Measurements from ENCODE around the gene ERBB4. TPM values are rescaled to one million over a fixed set of nuclear protein-coding genes. Genes with fewer than 3 reads are reported as not detected.

ERBB4 gene
- total and polyA plus RNA-seq, 2 of the 8 experiments (the other 6 are each of a cell fraction or from before 2014, with no cell fraction given): 0.34 to 1.3 TPM

GRCh38 chr2:211709389-211709788 lies 829.2 kb downstream of the ERBB4 start:
- Histone ChIP-seq H3K4ac (replicated peaks; ENCODE audit: insufficient read length, low read depth, low read length) (no peak overlapping the region), H3K27me3 (replicated peaks in 1 of 4; ENCODE audit: control insufficient read depth in 3 of 4, extremely low read depth in 1 of 4, insufficient read depth in 3 of 4, low read length in 3 of 4) (peaks cover 0 to 1% (median 0%) of the 10 kb centered on the region in 4 experiments; a peak in 1 of 7 replicates), H3K79me1 (ENCODE audit: low read depth, low read length) (no peaks in the 10 kb centered on the region), H3K14ac (ENCODE audit: insufficient read length) (no peak overlapping the region), H3K4me1 (replicated peaks in 1 of 4; ENCODE audit: control insufficient read depth in 3 of 4, insufficient read depth in 4 of 4, low read length in 3 of 4) (no peaks in the 10 kb centered on the region), H3K79me2 (ENCODE audit: control insufficient read depth in 1 of 2, insufficient read depth in 2 of 2, low read length in 2 of 2) (no peaks in the 10 kb centered on the region), H2BK5ac (ENCODE audit: low read depth, low read length) (no peak overlapping the region), H3K23me2 (ENCODE audit: low read depth, low read length) (no peaks in the 10 kb centered on the region), H3K23ac (ENCODE audit: insufficient read length) (no peak overlapping the region), H4K8ac (ENCODE audit: extremely low read depth, insufficient read depth, low read length) (no peak overlapping the region), H3K4me3 (ENCODE audit: extremely low read depth in 1 of 4, insufficient read depth in 2 of 4, low read depth in 3 of 4, low read length in 4 of 4) (no peak overlapping the region), H2AK5ac (ENCODE audit: low read depth, low read length) (no peak overlapping the region), H2BK15ac (ENCODE audit: low read length) (no peak overlapping the region), H2AFZ (ENCODE audit: low read length) (no peak overlapping the region), H2BK120ac (replicated peaks; ENCODE audit: low read depth, low read length) (no peak overlapping the region), H3K36me3 (ENCODE audit: control insufficient read depth in 2 of 4, insufficient read depth in 4 of 4, low read length in 3 of 4) (no peaks in the 10 kb centered on the region), H3K9me3 (ENCODE audit: insufficient read depth in 2 of 2, low read depth in 1 of 2, low read length in 1 of 2) (no peaks in the 10 kb centered on the region), H4K20me1 (replicated peaks in 1 of 2; ENCODE audit: control insufficient read depth in 1 of 2, insufficient read depth in 2 of 2, low read length in 2 of 2) (no peaks in the 10 kb centered on the region), H2BK12ac (ENCODE audit: low read depth, low read length) (no peak overlapping the region), H3K9ac (replicated peaks in 1 of 4; ENCODE audit: extremely low read depth in 1 of 4, low read depth in 3 of 4, low read length in 3 of 4) (no peak overlapping the region), H4K5ac (ENCODE audit: insufficient read length, low read depth, low read length) (no peak overlapping the region), H3K27ac (ENCODE audit: low read depth, low read length) (no peak overlapping the region), H3K18ac (ENCODE audit: extremely low read depth, low read length) (no peak overlapping the region), H3K4me2 (ENCODE audit: insufficient read depth in 1 of 2, low read depth in 2 of 2, low read length in 2 of 2) (no peak overlapping the region), H2BK20ac (ENCODE audit: low read length) (no peak overlapping the region), H3K56ac (replicated peaks; ENCODE audit: insufficient read length, low read depth, low read length) (no peak overlapping the region), H4K91ac (replicated peaks; ENCODE audit: insufficient read length, low read length) (no peak overlapping the region)
- WGBS, 2 experiments (ENCODE audit: extremely low coverage in 1 of 2, insufficient coverage in 1 of 2, insufficient read length in 1 of 2, insufficient replicate concordance in 2 of 2, low coverage in 1 of 2, low lambda C conversion rate in 2 of 2, missing lambda C conversion rate in 1 of 2): 79% methylated on average over 1 of the region's 1 CpG; no CpG with 5 or more reads in 1 of the 2 experiments
- no peak for TF ChIP-seq CHD1 (IDR thresholded peaks at IDR 0.05; ENCODE audit: low read depth, low read length)
- TF ChIP-seq HDAC6 (IDR thresholded peaks at IDR 0.05; ENCODE audit: low read depth, low read length): no peak
- ChIA-PET POLR2A (ENCODE audit: partially characterized antibody) (no interaction called here), CTCF (ENCODE audit: partially characterized antibody) (no interaction called here)
- FAIRE-seq: no peak
- DNase-seq (ENCODE audit: low read depth in 1 of 2, low spot score in 2 of 2): no peak
